NCI-H1105 treated with DMSO at 0.1 percent for 48 hours (cell line): Measurements from ENCODE around the gene HEPHL1.
"Not testable (repeated sequence)": the region's sequence is repeated elsewhere in the genome, so short reads cannot be mapped to it uniquely, and the experiment has no call there.

Experiments used
- DNase-seq: peaks from one replicate; lab custom pipeline; 2025; lab: John Stamatoyannopoulos, UW

Gene HEPHL1

DNA sequence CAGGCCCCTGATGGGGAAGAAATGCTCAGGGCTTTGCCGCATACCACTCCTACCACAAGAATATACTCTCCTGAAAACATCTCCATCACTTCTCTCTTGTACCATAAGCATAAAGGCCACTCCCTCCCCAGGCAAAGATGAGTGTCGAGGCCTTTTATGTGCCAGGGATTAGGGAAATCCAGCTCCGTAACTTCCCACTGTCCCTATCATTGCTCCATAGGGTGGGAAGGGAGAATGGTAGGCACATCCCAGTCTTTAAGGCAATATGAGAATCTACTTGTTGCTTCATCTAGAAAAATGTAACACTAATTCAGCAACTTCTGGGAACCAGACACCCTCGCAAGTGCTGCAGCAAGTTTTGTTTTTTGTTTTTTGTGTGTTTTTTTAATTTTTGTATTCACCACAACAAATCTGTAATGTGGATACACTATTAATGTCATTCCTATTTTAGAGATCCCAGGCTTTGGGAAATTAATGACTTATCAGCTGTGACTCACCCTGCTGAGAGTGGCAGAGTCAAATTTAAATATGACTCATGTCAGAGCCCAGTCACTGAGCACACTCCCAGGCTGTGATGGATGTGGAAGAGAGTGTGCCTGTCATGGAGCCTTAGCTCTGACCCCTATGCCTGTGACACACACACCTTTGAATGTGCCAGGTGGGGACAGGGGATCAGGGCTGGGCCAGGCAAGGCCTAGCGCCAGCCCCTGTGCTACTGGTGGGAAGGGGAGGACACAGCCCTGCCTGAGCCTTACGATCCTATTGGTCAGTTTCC is 130.9 kb downstream of the HEPHL1 start:
- DNase-seq = no peak

DNA sequence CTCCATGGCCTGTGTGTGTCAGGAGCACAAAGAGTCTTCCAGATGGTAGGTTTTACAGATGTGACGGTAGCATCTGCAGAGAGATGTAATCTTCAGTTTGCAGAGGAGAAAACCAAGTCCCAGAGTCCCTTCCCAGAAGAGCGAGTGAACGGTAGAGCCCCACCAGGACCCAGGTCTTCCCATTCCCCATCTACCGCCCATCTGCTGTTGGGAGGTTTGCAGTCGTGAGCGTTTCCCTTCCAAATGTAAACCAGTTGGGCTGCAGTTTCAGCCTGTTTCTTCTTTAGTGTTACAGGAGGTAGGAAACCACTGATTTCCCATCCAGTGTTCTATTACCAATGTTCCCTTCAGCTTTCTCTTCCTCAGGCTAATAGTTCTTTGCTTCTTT is 131.5 kb downstream of the HEPHL1 start:
- no peak for DNase-seq

DNA sequence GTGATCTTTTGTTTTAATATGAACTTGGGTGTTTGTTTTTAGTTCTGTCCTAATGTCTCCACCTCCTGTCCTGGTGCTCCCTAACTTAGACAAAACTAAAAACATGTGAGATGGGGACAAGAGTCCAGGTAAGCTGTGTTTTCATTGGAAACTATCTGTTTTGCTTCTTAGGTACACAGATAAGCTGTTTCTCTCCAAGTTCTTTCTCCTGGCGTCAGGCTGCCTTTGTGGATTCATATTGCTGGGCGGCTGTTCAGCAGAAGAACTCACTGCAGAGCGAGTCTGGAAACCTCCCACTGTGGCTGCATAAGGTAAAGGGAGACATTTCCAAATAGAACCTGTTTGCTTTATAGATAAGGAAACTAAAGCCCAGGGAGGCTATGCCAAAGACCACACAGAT is 132.2 kb downstream of the HEPHL1 start:
- no peak for DNase-seq

DNA sequence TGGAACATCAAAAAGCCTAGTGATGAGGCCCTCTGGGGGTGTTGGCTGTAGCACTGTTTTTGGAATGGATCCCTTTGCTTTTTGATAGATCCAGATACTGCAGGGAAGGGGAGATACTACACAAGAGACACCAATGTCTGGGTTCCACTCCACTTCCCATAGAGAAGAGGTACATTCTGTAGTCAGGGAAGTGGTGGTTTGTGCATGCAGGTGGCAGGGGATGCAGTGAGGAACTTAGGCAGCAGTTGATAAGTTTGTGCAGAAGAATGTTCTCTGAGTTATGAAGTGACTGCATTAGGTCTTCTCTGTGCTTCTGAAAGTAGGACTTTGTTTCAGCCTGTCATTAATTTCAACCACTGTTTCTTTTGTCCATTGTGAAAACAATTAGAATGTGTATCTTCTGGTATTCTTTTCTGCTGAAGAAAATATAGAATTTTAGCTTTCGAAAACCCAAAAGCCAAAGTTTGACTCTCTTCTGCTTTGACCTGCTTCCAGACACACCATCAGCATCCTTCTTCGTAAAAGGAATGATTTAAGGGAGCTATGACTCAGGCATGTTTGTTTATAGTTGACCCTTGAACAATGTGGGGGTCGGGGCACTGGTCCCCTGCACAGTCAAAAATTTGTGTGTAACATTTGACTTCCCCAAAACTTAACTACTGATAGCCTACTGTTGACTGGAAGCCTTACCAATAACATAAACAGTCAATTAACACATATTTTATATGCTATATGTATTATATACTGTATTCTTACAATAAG is 133.1 kb downstream of the HEPHL1 start:
- no peak for DNase-seq

DNA sequence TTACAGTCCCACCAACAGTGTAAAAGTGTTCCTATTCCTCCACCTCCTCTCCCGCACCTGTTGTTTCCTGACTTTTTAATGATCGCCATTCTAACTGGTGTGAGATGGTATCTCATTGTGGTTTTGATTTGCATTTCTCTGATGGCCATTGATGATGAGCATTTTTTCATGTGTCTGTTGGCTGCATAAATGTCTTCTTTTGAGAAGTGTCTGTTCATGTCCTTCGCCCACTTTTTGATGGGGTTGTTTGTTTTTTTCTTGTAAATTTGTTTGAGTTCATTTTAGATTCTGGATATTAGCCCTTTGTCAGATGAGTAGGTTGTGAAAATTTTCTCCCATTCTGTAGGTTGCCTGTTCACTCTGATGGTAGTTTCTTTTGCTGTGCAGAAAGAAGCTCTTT is 136.2 kb downstream of the HEPHL1 start:
- not testable (repeated sequence) for DNase-seq
